ENCODE measurements around the gene THAP8. TPM values are rescaled to one million over a fixed set of nuclear protein-coding genes. Genes with fewer than 3 reads are reported as not detected.

Gene THAP8
- total RNA-seq, 4 donors from 2014 or later: 5.7 to 20.4 (median 10.9) TPM

DNA sequence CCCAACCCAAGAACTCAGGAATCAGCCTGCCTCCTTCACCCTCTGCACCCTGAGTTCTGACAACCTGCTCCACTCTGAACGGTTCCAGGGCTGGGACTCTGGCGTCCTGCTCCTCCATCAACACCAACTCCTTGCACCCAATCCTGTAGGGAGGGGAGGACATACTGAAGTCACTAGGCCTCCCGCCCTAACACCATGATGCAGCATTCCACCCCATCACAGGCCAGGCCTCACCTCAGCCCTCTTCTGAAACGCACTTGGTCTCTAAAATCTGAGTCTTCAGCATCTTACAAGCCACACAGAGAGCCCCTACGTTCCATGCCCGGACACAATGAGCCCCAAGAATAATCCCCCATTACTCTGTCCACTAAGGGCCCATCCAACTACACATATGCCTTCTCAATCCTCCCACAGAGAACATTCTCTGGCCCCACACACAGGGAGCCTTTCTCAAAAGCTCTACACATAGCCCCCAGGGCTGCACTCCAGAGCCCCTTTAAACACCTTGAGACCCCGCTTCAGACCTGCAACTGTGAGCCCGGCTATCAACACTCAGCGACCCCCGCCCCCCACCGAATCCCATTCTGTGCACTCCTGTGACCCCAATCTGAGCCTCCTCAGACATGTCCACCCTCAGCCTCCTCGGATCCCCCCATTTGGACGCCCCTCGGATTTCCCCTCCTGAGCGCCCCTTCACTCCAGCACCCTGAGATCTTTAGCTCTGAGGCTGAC, 40.6 kb downstream of the THAP8 start:
- TF ChIP-seq CTCF (IDR thresholded peaks at IDR 0.05): no peak
- TF ChIP-seq POLR2A (IDR thresholded peaks at IDR 0.05): no peak
- no peak for TF ChIP-seq EP300 (IDR thresholded peaks at IDR 0.05)
- TF ChIP-seq POLR2AphosphoS5 (IDR thresholded peaks at IDR 0.05): no peak
- 30% methylated on average over 15 of the region's 15 CpGs for WGBS
- peak overlapping the region; percentile 64 for H3K4me3 ChIP-seq
- peaks cover 9% of the 10 kb centered on the region for H3K36me3 ChIP-seq
- no peaks in the 10 kb centered on the region for H3K9me3 ChIP-seq
- DNase-seq (ENCODE audit: low spot score in 2 of 2): no peak
- H3K27me3 ChIP-seq: no peaks in the 10 kb centered on the region
- peak overlapping the region; percentile 72 for H3K27ac ChIP-seq
- peaks cover 31% of the 10 kb centered on the region for H3K4me1 ChIP-seq

DNA sequence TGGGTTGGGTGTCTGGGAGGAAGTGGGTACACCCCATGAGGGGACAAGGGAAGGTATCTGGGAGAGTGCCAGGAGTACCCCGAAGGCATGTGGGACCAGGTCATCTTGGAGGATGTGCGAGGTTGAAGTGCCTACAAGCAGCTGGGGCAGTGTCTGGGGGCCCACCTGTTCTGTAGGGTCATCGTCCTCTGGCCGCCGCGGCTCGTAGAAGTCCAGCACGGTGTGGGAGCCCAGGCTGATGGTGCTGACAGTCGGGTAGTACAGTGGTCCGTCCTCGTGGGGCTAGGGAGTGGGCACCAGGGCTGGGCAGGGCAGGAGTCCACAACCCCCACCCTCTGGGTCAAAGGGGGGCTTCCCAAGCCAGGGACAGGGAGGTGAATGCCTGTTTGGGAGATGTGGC, 43.7 kb downstream of the THAP8 start:
- no peak for DNase-seq (ENCODE audit: low spot score in 2 of 2)
- Histone ChIP-seq H3K4me1 (peaks cover 33% of the 10 kb centered on the region), H3K4me3 (no peak overlapping the region), H3K9me3 (no peaks in the 10 kb centered on the region), H3K27me3 (no peaks in the 10 kb centered on the region), H3K27ac (no peak overlapping the region), H3K36me3 (no peaks in the 10 kb centered on the region)
- 85% methylated on average over 11 of the region's 11 CpGs for WGBS
- no peak for TF ChIP-seq CTCF (IDR thresholded peaks at IDR 0.05)
- no peak for TF ChIP-seq POLR2A (IDR thresholded peaks at IDR 0.05)
- TF ChIP-seq EP300 (IDR thresholded peaks at IDR 0.05): no peak
- TF ChIP-seq POLR2AphosphoS5 (IDR thresholded peaks at IDR 0.05): no peak

- no peaks in the 10 kb centered on the region for H3K9me3 ChIP-seq
- H3K4me1 ChIP-seq: peaks cover 30% of the 10 kb centered on the region
- no peak overlapping the region for H3K27ac ChIP-seq
- no peaks in the 10 kb centered on the region for H3K36me3 ChIP-seq
- 50% methylated on average over 15 of the region's 15 CpGs for WGBS
- no peaks in the 10 kb centered on the region for H3K27me3 ChIP-seq
- TF ChIP-seq POLR2AphosphoS5 (IDR thresholded peaks at IDR 0.05): no peak
- TF ChIP-seq EP300 (IDR thresholded peaks at IDR 0.05): no peak
- no peak for TF ChIP-seq POLR2A (IDR thresholded peaks at IDR 0.05)
- no peak for TF ChIP-seq CTCF (IDR thresholded peaks at IDR 0.05)
- peak overlapping the region; percentile 56 for H3K4me3 ChIP-seq
- no peak for DNase-seq (ENCODE audit: low spot score in 2 of 2)
These were observed 44.3 kb downstream of the THAP8 start for GRCh38 chr19:36009633-36010379.

DNA sequence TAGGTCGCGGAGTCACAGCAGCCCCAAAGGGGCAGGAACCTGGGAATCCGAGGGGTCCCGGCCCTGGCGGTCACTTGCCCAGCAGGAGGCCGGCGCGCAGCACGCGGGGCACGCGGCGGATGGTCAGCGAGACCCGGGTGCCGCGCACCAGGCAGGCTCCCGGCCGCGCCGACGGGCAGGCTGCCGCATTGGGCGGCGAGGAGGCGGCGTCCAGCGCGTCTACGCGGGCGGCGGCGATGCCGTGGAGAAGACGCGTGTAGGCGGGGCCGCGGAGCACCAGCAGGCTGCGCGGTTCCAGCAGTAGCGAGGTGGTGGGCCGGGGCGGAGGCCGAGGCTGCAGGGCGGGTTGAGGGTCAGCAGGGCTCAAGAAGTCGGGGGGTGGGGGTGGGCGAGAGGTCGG, 44.9 kb downstream of the THAP8 start:
- H3K9me3 ChIP-seq: no peaks in the 10 kb centered on the region
- H3K4me3 ChIP-seq: peak overlapping the region; percentile 56
- WGBS: 1% methylated on average over 31 of the region's 50 CpGs
- H3K27ac ChIP-seq: peak overlapping the region; percentile 45
- no peaks in the 10 kb centered on the region for H3K36me3 ChIP-seq
- peaks cover 25% of the 10 kb centered on the region for H3K4me1 ChIP-seq
- TF ChIP-seq POLR2AphosphoS5 (IDR thresholded peaks at IDR 0.05) (no peak), CTCF (IDR thresholded peaks at IDR 0.05) (no peak), EP300 (IDR thresholded peaks at IDR 0.05) (no peak), POLR2A (IDR thresholded peaks at IDR 0.05) (no peak)
- DNase-seq (ENCODE audit: low spot score in 2 of 2): peak in 1 of 2 donors; percentile 78
- no peaks in the 10 kb centered on the region for H3K27me3 ChIP-seq

GRCh38 chr19:36008336-36008978, 45.6 kb downstream of the THAP8 start, which contains the start of gene SYNE4:
TSS of gene SYNE4 (minus strand) at chr19:36008813. CDS start at chr19:36008681, 132 bp downstream.
- H3K36me3 ChIP-seq: no peaks in the 10 kb centered on the region
- TF ChIP-seq CTCF (IDR thresholded peaks at IDR 0.05) (no peak), EP300 (IDR thresholded peaks at IDR 0.05) (no peak), POLR2A (IDR thresholded peaks at IDR 0.05) (no peak), POLR2AphosphoS5 (IDR thresholded peaks at IDR 0.05) (no peak)
- 51% methylated on average over 17 of the region's 19 CpGs for WGBS
- peak within 1 kb of the TSS; percentile 45 for H3K27ac ChIP-seq
- no peaks in the 10 kb centered on the region for H3K9me3 ChIP-seq
- no peak for DNase-seq (ENCODE audit: low spot score in 2 of 2)
- H3K27me3 ChIP-seq: no peaks in the 10 kb centered on the region
- H3K4me1 ChIP-seq: peaks cover 22% of the 10 kb centered on the region
- peak within 1 kb of the TSS; percentile 56 for H3K4me3 ChIP-seq

Data from suprapubic skin (tissue), 4 donors.